ENCODE data around the gene TNIP3.

DNA sequence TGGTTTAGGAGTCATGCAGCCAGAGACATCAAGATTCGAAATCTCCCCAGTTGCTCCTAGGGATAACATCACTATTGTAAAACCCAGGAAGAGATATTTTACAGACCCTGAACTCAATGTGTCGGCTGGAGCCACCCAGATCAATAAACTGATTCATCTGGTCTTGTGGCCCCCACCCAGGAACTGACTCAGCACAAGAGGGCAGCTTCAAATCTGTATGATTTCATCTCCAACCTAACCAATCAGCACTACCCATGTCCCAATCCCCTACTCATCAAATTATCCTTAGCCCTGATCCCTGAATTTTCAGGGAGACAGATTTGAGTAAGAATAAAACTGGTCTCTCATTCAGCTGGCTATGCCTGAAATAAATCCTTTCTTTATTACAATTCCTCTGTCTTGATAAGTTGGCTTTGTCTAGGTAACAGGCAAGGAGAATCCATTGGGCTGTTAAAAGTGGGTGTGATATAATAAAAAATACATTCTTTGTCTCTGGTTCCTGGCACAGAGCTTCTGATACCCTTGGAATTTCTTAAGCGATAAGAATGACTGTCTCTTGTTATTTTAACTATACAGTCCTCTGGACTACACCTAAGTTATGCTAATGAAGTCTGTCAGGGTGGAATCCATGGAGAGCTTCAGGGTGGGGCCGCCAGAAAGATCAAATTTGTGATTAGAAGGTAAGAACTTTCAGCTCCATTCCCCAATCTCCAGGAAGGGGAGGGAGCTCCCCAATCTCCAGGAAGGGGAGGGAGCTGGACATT lies 44.3 kb upstream of the TNIP3 start:
- TF ChIP-seq YY1 (IDR thresholded peaks at IDR 0.05; ENCODE audit: insufficient read depth, insufficient read length) (no peak), ZNF274 (IDR thresholded peaks at IDR 0.05; ENCODE audit: low read depth, low read length) (no peak)

All from NT2/D1 (cell line).